H1 (cell line): ENCODE measurements around the gene PLEKHO1. TPM values are rescaled to one million over a fixed set of nuclear protein-coding genes. Genes with fewer than 3 reads are reported as not detected.

Source experiments
- polyA plus RNA-seq, 7 experiments: library from polyadenylated mRNA; depleted of rRNA in 3 of 7; stranded (reverse) in 5 of 7; unstranded in 2 of 7; fragments of >200 nt in 5 of 7; fragments of 200-250 nt in 2 of 7; gene quantifications; 1 replicate in 5 of 7; 2 replicates in 1 of 7; 4 replicates in 1 of 7; pipeline versions ENCODE4 v1.2.1 to v1.2.3, GENCODE V29; 2011 to 2013; ENCODE audit warnings: missing spikeins in 2 of 7, mixed read lengths in 2 of 7
- total RNA-seq: library from RNA; stranded (reverse); fragmentation: NEBNext Ultra II Directional; extraction: Animal tissue kit (Norgen Biotek cat#: 25700); gene quantifications from 2 replicates; pipeline ENCODE4 v1.2.1, GENCODE V29; 2021
- TF ChIP-seq, protein P1 (sequence below): fragments of 300-600 bp; sonication (generic); IDR thresholded peaks from 2 replicates; pipeline ENCODE4 v1.7.1; 2012; ENCODE audit warnings: low read length, moderate library complexity, mild to moderate bottlenecking, inconsistent platforms; ENCODE audit not compliant: insufficient replicate concordance

PLEKHO1 gene
- total and polyA plus RNA-seq, 2 of the 8 experiments (the other 6 are each of a cell fraction or from before 2014, with no cell fraction given): 23.2 to 37.0 TPM

DNA sequence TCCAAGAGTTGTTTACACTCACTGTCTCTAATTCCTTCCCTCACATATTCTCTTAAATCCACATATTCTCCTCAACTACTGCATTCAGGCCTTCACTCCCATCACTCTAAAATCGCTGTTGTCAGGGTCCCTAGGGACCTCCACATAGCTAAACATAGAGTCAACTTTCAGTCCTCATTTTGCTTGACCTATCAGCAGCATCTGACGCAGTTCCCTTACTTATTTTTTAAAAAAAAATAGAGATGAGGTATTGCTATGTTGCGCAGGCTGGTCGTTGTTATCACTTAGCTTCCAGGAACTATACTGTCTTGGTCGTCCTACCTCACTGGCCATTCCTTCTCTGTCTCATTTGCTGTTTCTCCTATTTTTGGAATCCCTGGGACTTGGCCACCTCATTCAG lies 11.7 kb upstream of the PLEKHO1 start (continued):
- TF ChIP-seq, protein P1, sequence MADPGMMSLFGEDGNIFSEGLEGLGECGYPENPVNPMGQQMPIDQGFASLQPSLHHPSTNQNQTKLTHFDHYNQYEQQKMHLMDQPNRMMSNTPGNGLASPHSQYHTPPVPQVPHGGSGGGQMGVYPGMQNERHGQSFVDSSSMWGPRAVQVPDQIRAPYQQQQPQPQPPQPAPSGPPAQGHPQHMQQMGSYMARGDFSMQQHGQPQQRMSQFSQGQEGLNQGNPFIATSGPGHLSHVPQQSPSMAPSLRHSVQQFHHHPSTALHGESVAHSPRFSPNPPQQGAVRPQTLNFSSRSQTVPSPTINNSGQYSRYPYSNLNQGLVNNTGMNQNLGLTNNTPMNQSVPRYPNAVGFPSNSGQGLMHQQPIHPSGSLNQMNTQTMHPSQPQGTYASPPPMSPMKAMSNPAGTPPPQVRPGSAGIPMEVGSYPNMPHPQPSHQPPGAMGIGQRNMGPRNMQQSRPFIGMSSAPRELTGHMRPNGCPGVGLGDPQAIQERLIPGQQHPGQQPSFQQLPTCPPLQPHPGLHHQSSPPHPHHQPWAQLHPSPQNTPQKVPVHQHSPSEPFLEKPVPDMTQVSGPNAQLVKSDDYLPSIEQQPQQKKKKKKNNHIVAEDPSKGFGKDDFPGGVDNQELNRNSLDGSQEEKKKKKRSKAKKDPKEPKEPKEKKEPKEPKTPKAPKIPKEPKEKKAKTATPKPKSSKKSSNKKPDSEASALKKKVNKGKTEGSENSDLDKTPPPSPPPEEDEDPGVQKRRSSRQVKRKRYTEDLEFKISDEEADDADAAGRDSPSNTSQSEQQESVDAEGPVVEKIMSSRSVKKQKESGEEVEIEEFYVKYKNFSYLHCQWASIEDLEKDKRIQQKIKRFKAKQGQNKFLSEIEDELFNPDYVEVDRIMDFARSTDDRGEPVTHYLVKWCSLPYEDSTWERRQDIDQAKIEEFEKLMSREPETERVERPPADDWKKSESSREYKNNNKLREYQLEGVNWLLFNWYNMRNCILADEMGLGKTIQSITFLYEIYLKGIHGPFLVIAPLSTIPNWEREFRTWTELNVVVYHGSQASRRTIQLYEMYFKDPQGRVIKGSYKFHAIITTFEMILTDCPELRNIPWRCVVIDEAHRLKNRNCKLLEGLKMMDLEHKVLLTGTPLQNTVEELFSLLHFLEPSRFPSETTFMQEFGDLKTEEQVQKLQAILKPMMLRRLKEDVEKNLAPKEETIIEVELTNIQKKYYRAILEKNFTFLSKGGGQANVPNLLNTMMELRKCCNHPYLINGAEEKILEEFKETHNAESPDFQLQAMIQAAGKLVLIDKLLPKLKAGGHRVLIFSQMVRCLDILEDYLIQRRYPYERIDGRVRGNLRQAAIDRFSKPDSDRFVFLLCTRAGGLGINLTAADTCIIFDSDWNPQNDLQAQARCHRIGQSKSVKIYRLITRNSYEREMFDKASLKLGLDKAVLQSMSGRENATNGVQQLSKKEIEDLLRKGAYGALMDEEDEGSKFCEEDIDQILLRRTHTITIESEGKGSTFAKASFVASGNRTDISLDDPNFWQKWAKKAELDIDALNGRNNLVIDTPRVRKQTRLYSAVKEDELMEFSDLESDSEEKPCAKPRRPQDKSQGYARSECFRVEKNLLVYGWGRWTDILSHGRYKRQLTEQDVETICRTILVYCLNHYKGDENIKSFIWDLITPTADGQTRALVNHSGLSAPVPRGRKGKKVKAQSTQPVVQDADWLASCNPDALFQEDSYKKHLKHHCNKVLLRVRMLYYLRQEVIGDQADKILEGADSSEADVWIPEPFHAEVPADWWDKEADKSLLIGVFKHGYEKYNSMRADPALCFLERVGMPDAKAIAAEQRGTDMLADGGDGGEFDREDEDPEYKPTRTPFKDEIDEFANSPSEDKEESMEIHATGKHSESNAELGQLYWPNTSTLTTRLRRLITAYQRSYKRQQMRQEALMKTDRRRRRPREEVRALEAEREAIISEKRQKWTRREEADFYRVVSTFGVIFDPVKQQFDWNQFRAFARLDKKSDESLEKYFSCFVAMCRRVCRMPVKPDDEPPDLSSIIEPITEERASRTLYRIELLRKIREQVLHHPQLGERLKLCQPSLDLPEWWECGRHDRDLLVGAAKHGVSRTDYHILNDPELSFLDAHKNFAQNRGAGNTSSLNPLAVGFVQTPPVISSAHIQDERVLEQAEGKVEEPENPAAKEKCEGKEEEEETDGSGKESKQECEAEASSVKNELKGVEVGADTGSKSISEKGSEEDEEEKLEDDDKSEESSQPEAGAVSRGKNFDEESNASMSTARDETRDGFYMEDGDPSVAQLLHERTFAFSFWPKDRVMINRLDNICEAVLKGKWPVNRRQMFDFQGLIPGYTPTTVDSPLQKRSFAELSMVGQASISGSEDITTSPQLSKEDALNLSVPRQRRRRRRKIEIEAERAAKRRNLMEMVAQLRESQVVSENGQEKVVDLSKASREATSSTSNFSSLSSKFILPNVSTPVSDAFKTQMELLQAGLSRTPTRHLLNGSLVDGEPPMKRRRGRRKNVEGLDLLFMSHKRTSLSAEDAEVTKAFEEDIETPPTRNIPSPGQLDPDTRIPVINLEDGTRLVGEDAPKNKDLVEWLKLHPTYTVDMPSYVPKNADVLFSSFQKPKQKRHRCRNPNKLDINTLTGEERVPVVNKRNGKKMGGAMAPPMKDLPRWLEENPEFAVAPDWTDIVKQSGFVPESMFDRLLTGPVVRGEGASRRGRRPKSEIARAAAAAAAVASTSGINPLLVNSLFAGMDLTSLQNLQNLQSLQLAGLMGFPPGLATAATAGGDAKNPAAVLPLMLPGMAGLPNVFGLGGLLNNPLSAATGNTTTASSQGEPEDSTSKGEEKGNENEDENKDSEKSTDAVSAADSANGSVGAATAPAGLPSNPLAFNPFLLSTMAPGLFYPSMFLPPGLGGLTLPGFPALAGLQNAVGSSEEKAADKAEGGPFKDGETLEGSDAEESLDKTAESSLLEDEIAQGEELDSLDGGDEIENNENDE: no peak
